Lower leg skin (tissue), 4 donors: ENCODE data around the gene TEX264. TPM values are rescaled to one million over a fixed set of nuclear protein-coding genes. Genes with fewer than 3 reads are reported as not detected.

ENCODE experiments used
- DNase-seq, 2 donors: peaks; one replicate each; pipeline ENCODE4 v3.0.0-alpha.2; 2019; ENCODE audit warnings: low spot score in 2 of 2
- H3K4me3 ChIP-seq: fragments of 200-600 bp; sonication (generic); 2 replicates; pipeline ENCODE4 v1.5.1; 2017; ENCODE audit warnings: mild to moderate bottlenecking, low read depth; ENCODE audit not compliant: poor library complexity, severe bottlenecking
- POLR2A ChIP-seq, 2 donors: fragments of 450-650 bp; IDR thresholded peaks; one replicate each; pipeline ENCODE4 v1.6.1; 2016 to 2017; ENCODE audit warnings: antibody characterized with exemption in 2 of 2, mild to moderate bottlenecking in 1 of 2, moderate library complexity in 1 of 2
- WGBS, 2 donors: methylation state at CpG; one replicate each; pipeline ENCODE4 v1.1.5; 2018; 5-methylcytosine and 5-hydroxymethylcytosine counted together
- intact Hi-C: fragments of 100-400 bp; cut with DNase I; formaldehyde crosslinking; loops from one replicate; pipeline ENCODE4 v1.15.0; 2023; ENCODE audit warnings: low total_unique reads
- total RNA-seq, 4 donors: library from RNA; depleted of rRNA; stranded (reverse); fragments of >200 nt; gene quantifications; one replicate each; pipeline ENCODE4 v1.1.0, GENCODE V29; 2016
- TF ChIP-seq, protein P1 (sequence below), 3 donors: fragments of 450-650 bp; IDR thresholded peaks; one replicate each; pipeline ENCODE4 v1.5.1; 2016; ENCODE audit warnings: antibody characterized with exemption in 3 of 3, mild to moderate bottlenecking in 3 of 3, moderate library complexity in 2 of 3

Gene TEX264
- total RNA-seq, 4 donors from 2014 or later: 103 to 232 (median 134) TPM

GRCh38 chr3:51703068-51703760, 32.2 kb downstream of the TEX264 start:
- no peak overlapping the region for H3K4me3 ChIP-seq
- TF ChIP-seq, protein P1, sequence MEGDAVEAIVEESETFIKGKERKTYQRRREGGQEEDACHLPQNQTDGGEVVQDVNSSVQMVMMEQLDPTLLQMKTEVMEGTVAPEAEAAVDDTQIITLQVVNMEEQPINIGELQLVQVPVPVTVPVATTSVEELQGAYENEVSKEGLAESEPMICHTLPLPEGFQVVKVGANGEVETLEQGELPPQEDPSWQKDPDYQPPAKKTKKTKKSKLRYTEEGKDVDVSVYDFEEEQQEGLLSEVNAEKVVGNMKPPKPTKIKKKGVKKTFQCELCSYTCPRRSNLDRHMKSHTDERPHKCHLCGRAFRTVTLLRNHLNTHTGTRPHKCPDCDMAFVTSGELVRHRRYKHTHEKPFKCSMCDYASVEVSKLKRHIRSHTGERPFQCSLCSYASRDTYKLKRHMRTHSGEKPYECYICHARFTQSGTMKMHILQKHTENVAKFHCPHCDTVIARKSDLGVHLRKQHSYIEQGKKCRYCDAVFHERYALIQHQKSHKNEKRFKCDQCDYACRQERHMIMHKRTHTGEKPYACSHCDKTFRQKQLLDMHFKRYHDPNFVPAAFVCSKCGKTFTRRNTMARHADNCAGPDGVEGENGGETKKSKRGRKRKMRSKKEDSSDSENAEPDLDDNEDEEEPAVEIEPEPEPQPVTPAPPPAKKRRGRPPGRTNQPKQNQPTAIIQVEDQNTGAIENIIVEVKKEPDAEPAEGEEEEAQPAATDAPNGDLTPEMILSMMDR (IDR thresholded peaks at IDR 0.05): no peak
- no peak for TF ChIP-seq POLR2A (IDR thresholded peaks at IDR 0.05)
- no peak for DNase-seq
- intact Hi-C loops: no loop called here
- WGBS, 2 donors: 52 to 71% methylated on average over 6 of the region's 6 CpGs

DNA sequence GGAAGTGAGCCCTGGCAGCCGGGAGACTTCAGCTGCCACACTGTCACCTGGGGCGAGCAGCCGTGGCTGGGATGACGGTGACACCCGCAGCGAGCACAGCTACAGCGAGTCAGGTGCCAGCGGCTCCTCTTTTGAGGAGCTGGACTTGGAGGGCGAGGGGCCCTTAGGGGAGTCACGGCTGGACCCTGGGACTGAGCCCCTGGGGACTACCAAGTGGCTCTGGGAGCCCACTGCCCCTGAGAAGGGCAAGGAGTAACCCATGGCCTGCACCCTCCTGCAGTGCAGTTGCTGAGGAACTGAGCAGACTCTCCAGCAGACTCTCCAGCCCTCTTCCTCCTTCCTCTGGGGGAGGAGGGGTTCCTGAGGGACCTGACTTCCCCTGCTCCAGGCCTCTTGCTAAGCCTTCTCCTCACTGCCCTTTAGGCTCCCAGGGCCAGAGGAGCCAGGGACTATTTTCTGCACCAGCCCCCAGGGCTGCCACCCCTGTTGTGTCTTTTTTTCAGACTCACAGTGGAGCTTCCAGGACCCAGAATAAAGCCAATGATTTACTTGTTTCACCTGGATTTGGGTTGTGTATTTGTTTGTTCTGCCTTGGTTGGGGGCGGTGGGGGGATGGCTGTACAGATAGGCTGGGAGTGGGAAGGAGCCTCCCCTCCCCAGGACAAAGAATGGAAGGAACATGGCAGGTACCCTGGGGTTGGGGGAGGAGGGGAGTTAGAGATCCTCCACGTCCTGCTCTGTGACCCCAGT, 32.9 kb downstream of the TEX264 start:
- no peak for TF ChIP-seq POLR2A (IDR thresholded peaks at IDR 0.05)
- TF ChIP-seq, protein P1 (IDR thresholded peaks at IDR 0.05): no peak
- intact Hi-C loops: no loop called here
- DNase-seq: no peak
- no peak overlapping the region for H3K4me3 ChIP-seq
- WGBS, 2 donors: 69 to 84% methylated on average over 9 to 12 of the region's 12 CpGs

GRCh38 chr3:51704511-51704950, 33.5 kb downstream of the TEX264 start:
- no peak for TF ChIP-seq POLR2A (IDR thresholded peaks at IDR 0.05)
- TF ChIP-seq, protein P1 (IDR thresholded peaks at IDR 0.05): no peak
- intact Hi-C loops: no loop called here
- DNase-seq: no peak
- no peak overlapping the region for H3K4me3 ChIP-seq
- 65 to 72% methylated on average over 4 of the region's 4 CpGs for WGBS, 2 donors

DNA sequence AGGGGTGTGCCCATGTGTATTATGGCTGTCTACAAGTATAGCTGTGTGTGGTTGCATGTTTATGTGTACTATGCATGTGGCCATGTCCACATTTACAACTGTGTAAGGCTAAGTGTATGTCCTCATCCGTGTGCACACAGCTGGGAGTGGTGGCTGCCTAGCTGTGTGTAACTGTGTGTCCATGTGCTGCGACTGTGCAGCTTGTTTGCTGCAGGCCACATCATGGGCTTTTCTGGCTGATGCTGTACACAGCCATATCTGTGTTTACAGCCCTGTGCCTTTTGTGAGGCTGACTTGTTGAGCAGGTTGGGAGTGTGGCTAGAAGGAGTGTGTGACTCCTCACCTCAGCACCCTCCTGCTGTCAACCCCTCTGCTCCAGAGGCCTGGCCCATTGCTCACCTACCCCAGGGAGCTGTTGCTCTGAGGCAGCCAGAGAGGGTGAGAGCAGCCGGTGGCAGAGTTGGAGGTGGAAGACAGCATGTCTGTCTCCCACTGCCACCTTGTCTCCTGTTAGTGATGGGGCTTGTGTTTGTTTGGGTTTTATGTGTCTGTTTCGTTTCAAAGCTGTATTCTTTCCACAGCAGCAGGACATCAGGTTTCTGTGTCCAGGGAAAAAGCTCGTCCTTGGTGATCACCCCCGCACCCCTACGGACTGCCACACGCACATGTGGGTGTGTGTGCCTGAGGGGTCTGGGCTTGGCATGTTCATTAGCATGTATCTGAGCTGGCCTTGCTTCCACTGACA, 34.4 kb downstream of the TEX264 start:
- H3K4me3 ChIP-seq: no peak overlapping the region
- intact Hi-C loops: no loop called here
- TF ChIP-seq, protein P1 (IDR thresholded peaks at IDR 0.05): no peak
- TF ChIP-seq POLR2A (IDR thresholded peaks at IDR 0.05): no peak
- 78 to 82% methylated on average over 8 of the region's 8 CpGs for WGBS, 2 donors
- DNase-seq: no peak

DNA sequence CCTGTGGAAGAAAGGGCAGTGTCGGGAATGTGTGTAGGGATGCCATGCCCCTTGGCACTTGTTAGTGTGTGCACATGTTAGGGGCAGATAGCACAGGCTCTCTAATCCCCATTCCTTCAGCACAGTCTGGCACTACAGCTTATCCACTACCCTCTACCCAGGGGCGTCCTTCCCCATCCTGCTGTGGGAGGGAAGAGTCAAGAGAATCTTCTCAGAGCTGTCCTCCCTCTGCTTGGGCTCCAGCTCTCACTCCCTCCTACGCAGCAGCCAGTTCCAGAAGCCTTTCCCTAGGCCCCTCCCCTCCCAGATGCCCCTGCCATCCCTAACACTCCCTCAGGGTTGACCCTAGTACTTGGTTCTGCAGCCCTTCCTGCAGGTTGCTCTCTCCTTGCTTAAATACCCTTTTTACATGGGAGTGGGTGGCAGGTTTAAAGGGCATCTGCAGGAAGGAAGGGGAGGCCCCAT, 35.0 kb downstream of the TEX264 start:
- intact Hi-C loops: no loop called here
- H3K4me3 ChIP-seq: no peak overlapping the region
- 81 to 84% methylated on average over 3 of the region's 3 CpGs for WGBS, 2 donors
- DNase-seq: no peak
- TF ChIP-seq POLR2A (IDR thresholded peaks at IDR 0.05): no peak
- TF ChIP-seq, protein P1 (IDR thresholded peaks at IDR 0.05): no peak
